ENCODE data around the gene POLDIP2. TPM values are rescaled to one million over a fixed set of nuclear protein-coding genes. Genes with fewer than 3 reads are reported as not detected.

The POLDIP2 gene
- total RNA-seq, 6 donors from 2014 or later, result 50.3 to 74.5 (median 60.0) TPM

DNA sequence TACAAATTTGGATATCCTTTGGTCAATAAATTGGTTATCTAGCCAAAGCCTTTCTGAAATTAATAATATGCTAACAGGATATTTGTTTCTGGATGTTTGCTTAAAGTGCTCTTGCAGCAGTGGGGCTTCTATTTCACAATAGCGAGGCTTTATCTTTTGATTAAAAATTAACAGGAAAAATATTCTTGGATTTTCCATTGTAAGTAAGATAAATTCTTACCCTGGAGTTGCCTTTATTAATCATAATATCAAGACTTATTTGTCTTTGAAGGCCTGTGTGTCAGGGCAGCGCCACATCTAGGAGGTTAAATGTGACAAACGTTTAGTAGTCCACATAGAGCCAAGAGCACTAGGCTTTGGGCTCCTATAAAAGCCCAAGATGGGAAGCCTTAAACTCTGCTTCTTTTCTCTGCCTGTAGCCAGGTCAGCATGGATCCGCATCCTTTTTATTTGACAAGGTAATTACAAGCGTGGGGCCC is 33.0 kb downstream of the POLDIP2 start:
- DNase-seq (no peak), ATAC-seq (ENCODE audit: low FRiP score in 2 of 2) (no peak)
- Histone ChIP-seq H3K36me3 (peaks cover 9 to 26% (median 17%) of the 10 kb centered on the region in 4 donors), H3K9me3 (no peaks in the 10 kb centered on the region), H3K27me3 (no peaks in the 10 kb centered on the region), H3K4me1 (peaks cover 4 to 26% (median 19%) of the 10 kb centered on the region in 4 donors), H3K27ac (peak overlapping the region in 1 of 4 donors; percentile 6), H3K4me3 (no peak overlapping the region)
- TF ChIP-seq POLR2AphosphoS5 (IDR thresholded peaks at IDR 0.05) (no peak), CTCF (IDR thresholded peaks at IDR 0.05) (no peak), EP300 (IDR thresholded peaks at IDR 0.05) (no peak)
- 68 to 72% methylated on average over 5 of the region's 5 CpGs for WGBS, 2 donors

- Histone ChIP-seq H3K4me3 (peak overlapping the region in 3 of 4 donors; percentile 71 to 78 (median 77)), H3K27me3 (peaks cover 0 to 3% (median 0%) of the 10 kb centered on the region in 4 donors), H3K4me1 (peaks cover 11 to 38% (median 29%) of the 10 kb centered on the region in 4 donors)
Measured at GRCh38 chr17:28320215-28321061, 36.9 kb downstream of the POLDIP2 start.

GRCh38 chr17:28319598-28319935 is 37.8 kb downstream of the POLDIP2 start:
- DNase-seq (no peak), ATAC-seq (ENCODE audit: low FRiP score in 2 of 2) (no peak)
- no peaks in the 10 kb centered on the region for H3K9me3 ChIP-seq
- H3K27me3 ChIP-seq, result peaks cover 0 to 3% (median 0%) of the 10 kb centered on the region in 4 donors
- H3K4me3 ChIP-seq, result peak overlapping the region; percentile 27 to 78 (median 74)
- H3K36me3 ChIP-seq, result no peaks in the 10 kb centered on the region
- peaks cover 11 to 31% (median 25%) of the 10 kb centered on the region in 4 donors for H3K4me1 ChIP-seq
- no peak for TF ChIP-seq EP300 (IDR thresholded peaks at IDR 0.05)
- no peak for TF ChIP-seq CTCF (IDR thresholded peaks at IDR 0.05)
- no peak for TF ChIP-seq POLR2AphosphoS5 (IDR thresholded peaks at IDR 0.05)
- no peak for TF ChIP-seq POLR2A (IDR thresholded peaks at IDR 0.05)
- peak overlapping the region in 2 of 4 donors; percentile 79 to 83 for H3K27ac ChIP-seq
- WGBS, 2 donors, result 1 to 6% methylated on average over 7 of the region's 7 CpGs

More at GRCh38 chr17:28320215-28321061, 36.9 kb downstream of the POLDIP2 start:
- H3K27ac ChIP-seq, result no peak overlapping the region
- no peak for TF ChIP-seq EP300 (IDR thresholded peaks at IDR 0.05)
- no peak for TF ChIP-seq POLR2A (IDR thresholded peaks at IDR 0.05)
- no peak for TF ChIP-seq CTCF (IDR thresholded peaks at IDR 0.05)
- no peak for TF ChIP-seq POLR2AphosphoS5 (IDR thresholded peaks at IDR 0.05)
- no peak for ATAC-seq (ENCODE audit: low FRiP score in 2 of 2)
- DNase-seq, result no peak
- 72 to 79% methylated on average over 8 of the region's 8 CpGs for WGBS, 2 donors
- H3K9me3 ChIP-seq, result no peaks in the 10 kb centered on the region
- no peaks in the 10 kb centered on the region for H3K36me3 ChIP-seq

DNA sequence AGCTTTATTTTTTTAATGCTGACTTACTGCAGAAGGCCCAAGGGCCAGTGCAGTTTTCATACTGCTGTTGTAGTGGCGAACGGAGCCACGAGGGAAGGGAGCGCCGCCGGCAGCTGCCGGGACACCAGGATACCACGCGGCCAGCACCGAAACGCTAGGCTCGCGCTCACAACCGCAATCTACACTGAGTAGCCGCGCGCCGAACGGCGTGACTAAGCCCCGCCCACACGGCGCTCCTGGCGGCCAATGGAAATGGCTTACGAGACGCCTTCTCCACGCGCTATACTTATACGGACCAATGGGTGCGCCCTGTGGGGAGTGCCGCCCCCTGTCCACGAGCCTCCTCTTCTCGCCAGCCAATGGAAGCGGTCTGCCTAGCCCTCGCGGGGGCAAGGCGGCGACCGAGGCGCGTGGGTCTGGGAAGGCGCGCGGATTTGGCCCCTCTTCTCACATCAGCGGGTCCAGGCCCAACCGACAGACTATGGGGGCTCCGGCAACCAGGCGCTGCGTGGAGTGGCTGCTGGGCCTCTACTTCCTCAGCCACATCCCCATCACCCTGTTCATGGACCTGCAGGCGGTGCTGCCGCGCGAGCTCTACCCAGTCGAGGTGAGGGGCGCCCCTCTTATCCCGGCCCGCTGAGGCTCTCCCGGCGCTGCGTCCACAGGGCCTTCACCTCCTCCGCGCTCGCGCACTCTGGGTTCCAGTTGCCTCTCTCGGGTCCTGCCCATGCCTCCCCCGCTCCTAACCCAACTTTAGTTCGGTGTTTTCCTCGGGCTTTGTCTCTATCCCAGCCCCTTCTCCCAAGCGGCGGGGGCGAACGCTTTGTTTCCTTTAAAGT is 38.3 kb downstream of the POLDIP2 start, which contains the start of gene TMEM97:
Gene TMEM97 (plus strand): TSS at position 442 of the 839 bp plus-strand sequence. CDS start 40 bp downstream, at position 482.
- H3K27me3 ChIP-seq, result peaks cover 0 to 3% (median 0%) of the 10 kb centered on the region in 4 donors

More for the DNA sequence above, 38.3 kb downstream of the POLDIP2 start, which contains the start of gene TMEM97:
- DNase-seq, result peak; percentile 97 to 98
- peaks cover 11 to 26% (median 20%) of the 10 kb centered on the region in 4 donors for H3K4me1 ChIP-seq
- peak; percentile 99 for ATAC-seq (ENCODE audit: low FRiP score in 2 of 2)
- no peaks in the 10 kb centered on the region for H3K9me3 ChIP-seq
- TF ChIP-seq POLR2AphosphoS5 (IDR thresholded peaks at IDR 0.05) (peak; percentile 55 to 72), EP300 (IDR thresholded peaks at IDR 0.05) (peak in 1 of 4 donors; percentile 53), CTCF (IDR thresholded peaks at IDR 0.05) (peak in 3 of 6 experiments; percentile 22 to 31 (median 30)), POLR2A (IDR thresholded peaks at IDR 0.05) (peak in 2 of 4 donors; percentile 24 to 52)
- 0 to 1% methylated on average over 27 to 30 of the region's 72 CpGs for WGBS, 2 donors
- peak within 1 kb of the TSS in 2 of 4 donors; percentile 79 to 83 for H3K27ac ChIP-seq
- peak within 1 kb of the TSS; percentile 27 to 78 (median 74) for H3K4me3 ChIP-seq
- H3K36me3 ChIP-seq, result no peaks in the 10 kb centered on the region

Measured in upper lobe of left lung (tissue), 6 donors.